HepG2 (cell line): Measurements from ENCODE around the gene JAGN1. TPM values are rescaled to one million over a fixed set of nuclear protein-coding genes. Genes with fewer than 3 reads are reported as not detected.
"Not testable (repeated sequence)": the region's sequence is repeated elsewhere in the genome, so short reads cannot be mapped to it uniquely, and the experiment has no call there.

ENCODE experiments used
- ATAC-seq: fragments of 200-7000 bp; cut with Tn5 transposase; 3 replicates; pipeline ENCODE4 v1.9.1; 2020; ENCODE audit warnings: mild to moderate bottlenecking, moderate library complexity
- BruUV-seq: library from RNA; stranded (reverse); fragments of 400-500 nt; replicated peaks from 2 replicates; lab custom pipeline; 2021; lab: Mats Ljungman, UMichigan
- CTCF ChIA-PET: fragments of 300-600 bp; formaldehyde crosslinking; extraction: SDS; loops from one replicate; lab custom pipeline; 2021; ENCODE audit warnings: low total read pairs, inconsistent platforms, low intra/inter-chr PET ratio; lab: Yijun Ruan, JAX
- POLR2A ChIA-PET: fragments of 350-600 bp; sonication (Branson Sonifier 250); formaldehyde crosslinking; loops from one replicate; lab custom pipeline; 2020; ENCODE audit warnings: antibody characterized with exemption, inconsistent platforms; lab: Yijun Ruan, JAX
- DNase-seq: peaks from one replicate; pipeline ENCODE4 v3.0.0-alpha.2; 2015; ENCODE audit warnings: low spot score
- FAIRE-seq: peaks from 3 replicates; lab custom pipeline; 2011; peaks lifted over from hg19 to GRCh38; lab: Jason Lieb, UNC
- H2AFZ ChIP-seq: one replicate; pipeline ENCODE4 v1.6.1; 2011; ENCODE audit warnings: low read length, inconsistent platforms
- H3K27ac ChIP-seq: fragments of 300-600 bp; 3 replicates; pipeline ENCODE4 v1.8.0; 2011; ENCODE audit warnings: mixed run types, mild to moderate bottlenecking, mixed read lengths, low read length, inconsistent platforms; ENCODE audit not compliant: insufficient read depth; ENCODE audit errors: extremely low read length
- H3K27me3 ChIP-seq, 2 experiments: fragments of 200-600 bp in 1 of 2; 2 replicates in 1 of 2; 3 replicates in 1 of 2; pipeline versions ENCODE4 v1.6.0 to v1.8.0; 2011; ENCODE audit warnings: low read length in 2 of 2, mild to moderate bottlenecking in 2 of 2, moderate library complexity in 2 of 2, inconsistent platforms in 1 of 2; ENCODE audit not compliant: insufficient read depth in 2 of 2, control insufficient read depth in 1 of 2
- H3K36me3 ChIP-seq, 2 experiments: fragments of 200-600 bp in 1 of 2; replicated peaks in 1 of 2; 2 replicates in 1 of 2; 3 replicates in 1 of 2; pipeline versions ENCODE4 v1.5.1 to v1.8.0; 2011; ENCODE audit warnings: low read length in 2 of 2, inconsistent platforms in 1 of 2; ENCODE audit not compliant: insufficient read depth in 2 of 2, control insufficient read depth in 1 of 2
- H3K4me1 ChIP-seq: 2 replicates; pipeline ENCODE4 v1.5.1; 2012; ENCODE audit warnings: low read length, inconsistent platforms; ENCODE audit not compliant: insufficient read depth
- H3K4me2 ChIP-seq: 2 replicates; pipeline ENCODE4 v1.6.0; 2011; ENCODE audit warnings: low read depth, low read length, inconsistent platforms
- H3K4me3 ChIP-seq, 3 experiments: fragments of 200-600 bp in 1 of 3; sonication (generic), shearing (Covaris generic) in 1 of 3; replicated peaks in 1 of 3; 2 replicates each; pipeline ENCODE4 v1.5.1; 2011 to 2016; ENCODE audit warnings: low read length in 3 of 3, inconsistent platforms in 2 of 3, low read depth in 2 of 3, mild to moderate bottlenecking in 2 of 3, control low read depth in 1 of 3, mixed read lengths in 1 of 3; ENCODE audit not compliant: insufficient read depth in 1 of 3
- H3K79me2 ChIP-seq: one replicate; pipeline ENCODE4 v1.6.1; 2011; ENCODE audit warnings: low read length, inconsistent platforms; ENCODE audit not compliant: insufficient read depth
- H3K9ac ChIP-seq: 2 replicates; pipeline ENCODE4 v1.6.0; 2011; ENCODE audit warnings: mild to moderate bottlenecking, low read depth, low read length, inconsistent platforms; ENCODE audit not compliant: insufficient read depth
- H3K9me3 ChIP-seq: 2 replicates; pipeline ENCODE4 v1.5.1; 2012; ENCODE audit warnings: mild to moderate bottlenecking, low read length
- H4K20me1 ChIP-seq: 2 replicates; pipeline ENCODE4 v1.6.0; 2011; ENCODE audit warnings: inconsistent platforms, mild to moderate bottlenecking, low read length, moderate library complexity; ENCODE audit not compliant: insufficient read depth
- ATF7 ChIP-seq, 2 experiments: fragments of 450-650 bp in 1 of 2; sonication (generic) in 1 of 2; formaldehyde crosslinking in 1 of 2; IDR thresholded peaks; 2 replicates each; pipeline versions ENCODE4 v1.4.0 to v1.6.1; 2016 to 2020; ENCODE audit warnings: antibody characterized with exemption in 1 of 2, mild to moderate bottlenecking in 1 of 2, missing genetic modification reagents in 1 of 2
- BCL6 ChIP-seq: IDR thresholded peaks from 2 replicates; pipeline ENCODE4 v1.6.1; 2016; ENCODE audit warnings: missing genetic modification reagents, missing compliant biosample characterization
- CREB1 ChIP-seq, 2 experiments: fragments of 450-650 bp in 1 of 2; IDR thresholded peaks; 2 replicates each; pipeline ENCODE4 v1.6.1; 2016 to 2017; ENCODE audit warnings: control low read depth in 1 of 2, mild to moderate bottlenecking in 1 of 2, missing compliant biosample characterization in 1 of 2, missing genetic modification characterization in 1 of 2
- JUNB ChIP-seq: sonication (generic); formaldehyde crosslinking; IDR thresholded peaks from 2 replicates; pipeline ENCODE4 v1.8.0; 2022; ENCODE audit warnings: missing genetic modification reagents, mild to moderate bottlenecking, borderline replicate concordance
- KLF16 ChIP-seq, 2 experiments: sonication (generic) in 1 of 2; formaldehyde crosslinking in 1 of 2; IDR thresholded peaks; 2 replicates each; pipeline versions ENCODE4 v1.6.1 to v1.8.0; 2016 to 2023; ENCODE audit warnings: missing genetic modification reagents in 2 of 2, missing compliant biosample characterization in 1 of 2
- LCORL ChIP-seq, 2 experiments: fragments of 450-650 bp in 1 of 2; sonication (generic) in 1 of 2; formaldehyde crosslinking in 1 of 2; IDR thresholded peaks; 2 replicates each; pipeline versions ENCODE4 v1.5.0 to v1.6.1; 2017 to 2020; ENCODE audit warnings: antibody characterized with exemption in 1 of 2, missing genetic modification reagents in 1 of 2
- POGZ ChIP-seq: sonication (generic); formaldehyde crosslinking; IDR thresholded peaks from 2 replicates; pipeline ENCODE4 v1.4.0; 2020; ENCODE audit warnings: mild to moderate bottlenecking, missing genetic modification reagents
- SAP130 ChIP-seq: IDR thresholded peaks from 2 replicates; pipeline ENCODE4 v1.6.1; 2016; ENCODE audit warnings: low read depth
- ZFX ChIP-seq: sonication (generic); formaldehyde crosslinking; IDR thresholded peaks from 2 replicates; pipeline ENCODE4 v1.4.0; 2020; ENCODE audit warnings: mild to moderate bottlenecking, low read depth, missing genetic modification reagents, moderate library complexity
- ZNF503 ChIP-seq: sonication (generic); formaldehyde crosslinking; IDR thresholded peaks from 2 replicates; pipeline ENCODE4 v1.4.0; 2020; ENCODE audit warnings: missing genetic modification reagents
- ZNF614 ChIP-seq: IDR thresholded peaks from 2 replicates; pipeline ENCODE4 v1.6.1; 2018; ENCODE audit warnings: missing biosample characterization, missing genetic modification reagents, inconsistent platforms, borderline replicate concordance
- ZNF644 ChIP-seq: IDR thresholded peaks from 2 replicates; pipeline ENCODE4 v1.6.1; 2016; ENCODE audit warnings: low read depth
- WGBS: methylation state at CpG from one replicate; pipeline ENCODE4 v1.1.6; 2017; ENCODE audit warnings: low lambda C conversion rate; 5-methylcytosine and 5-hydroxymethylcytosine counted together
- in situ Hi-C: cut with HindIII; loops from 2 replicates; pipeline ENCODE4 v1.10.0; 2017; ENCODE audit warnings: low pct_unique_long_range_greater_than_20kb; ENCODE audit not compliant: extremely low pct_ligation_motif_present
- intact Hi-C: fragments of 100-400 bp; cut with micrococcal nuclease; formaldehyde crosslinking; loops from one replicate; pipeline ENCODE4 v1.10.0; 2022; ENCODE audit not compliant: unreplicated experiment
- polyA plus RNA-seq, 8 experiments: library from polyadenylated mRNA; depleted of rRNA in 3 of 8; stranded (reverse) in 7 of 8; unstranded in 1 of 8; fragments of >200 nt; fragmentation: Illumina TruSeq in 4 of 8; extraction: Trizol in 4 of 8; gene quantifications; 2 replicates each; pipeline versions ENCODE4 v1.2.1 to v1.2.3, GENCODE V29; 2011 to 2016; ENCODE audit warnings: low read depth in 4 of 8, missing spikeins in 1 of 8, mixed read lengths in 1 of 8; ENCODE audit not compliant: insufficient read depth in 1 of 8
- total RNA-seq, 5 experiments: library from RNA; depleted of rRNA; stranded (reverse); fragments of >200 nt; fragmentation: Illumina TruSeq; extraction: Trizol; gene quantifications; 2 replicates each; pipeline ENCODE4 v1.2.3, GENCODE V29; 2016; ENCODE audit warnings: low read depth in 1 of 5
- TF ChIP-seq, protein P1 (sequence below): sonication (generic); formaldehyde crosslinking; IDR thresholded peaks from 2 replicates; pipeline ENCODE4 v1.4.0; 2020; ENCODE audit warnings: missing genetic modification reagents
- TF ChIP-seq, protein P2 (sequence below): IDR thresholded peaks from 2 replicates; pipeline ENCODE4 v1.6.1; 2016; ENCODE audit warnings: low read depth, borderline replicate concordance
- TF ChIP-seq, protein P3 (sequence below): sonication (generic); formaldehyde crosslinking; IDR thresholded peaks from 2 replicates; pipeline ENCODE4 v1.4.0; 2020; ENCODE audit warnings: missing genetic modification reagents

The JAGN1 gene
- total and polyA plus RNA-seq, 2 of the 13 experiments (the other 11 are each of a cell fraction or from before 2014, with no cell fraction given), result 49.9 to 50.9 TPM

- H3K4me3 ChIP-seq, result peak overlapping the region in 1 of 3 experiments; percentile 92; a peak in 1 of 6 replicates
- POLR2A ChIA-PET, result interaction anchor here (0.6 to 9.3 kb wide), 10 partner anchors 10 to 264 kb away, joined by 3 to 298 read pairs (median 12); partner anchors contain the start of genes ARPC4, CRELD1, IL17RC and JAGN1
- H3K9me3 ChIP-seq; CTCF ChIA-PET; H3K36me3 ChIP-seq; H3K9ac ChIP-seq; H2AFZ ChIP-seq; BruUV-seq; ATAC-seq; H3K27me3 ChIP-seq; H4K20me1 ChIP-seq; in situ Hi-C loops; TF ChIP-seq ATF7 (CRISPR knock-in tag; IDR thresholded peaks at IDR 0.05); LCORL (IDR thresholded peaks at IDR 0.05): not testable (repeated sequence)
- FAIRE-seq, result peak; percentile 53
- peaks cover 15% of the 10 kb centered on the region for H3K79me2 ChIP-seq
- peaks cover 86% of the 10 kb centered on the region for H3K4me1 ChIP-seq
- peak; percentile 84 for DNase-seq
- 10% methylated on average over 6 of the region's 6 CpGs for WGBS
- H3K4me2 ChIP-seq, result peak overlapping the region; percentile 97
- peak overlapping the region; percentile 100 for H3K27ac ChIP-seq
- intact Hi-C loops, result loop anchor here (5.0 kb wide), 1 partner anchor 46 kb away; no protein-coding TSS in a partner anchor
- TF ChIP-seq, protein P1, sequence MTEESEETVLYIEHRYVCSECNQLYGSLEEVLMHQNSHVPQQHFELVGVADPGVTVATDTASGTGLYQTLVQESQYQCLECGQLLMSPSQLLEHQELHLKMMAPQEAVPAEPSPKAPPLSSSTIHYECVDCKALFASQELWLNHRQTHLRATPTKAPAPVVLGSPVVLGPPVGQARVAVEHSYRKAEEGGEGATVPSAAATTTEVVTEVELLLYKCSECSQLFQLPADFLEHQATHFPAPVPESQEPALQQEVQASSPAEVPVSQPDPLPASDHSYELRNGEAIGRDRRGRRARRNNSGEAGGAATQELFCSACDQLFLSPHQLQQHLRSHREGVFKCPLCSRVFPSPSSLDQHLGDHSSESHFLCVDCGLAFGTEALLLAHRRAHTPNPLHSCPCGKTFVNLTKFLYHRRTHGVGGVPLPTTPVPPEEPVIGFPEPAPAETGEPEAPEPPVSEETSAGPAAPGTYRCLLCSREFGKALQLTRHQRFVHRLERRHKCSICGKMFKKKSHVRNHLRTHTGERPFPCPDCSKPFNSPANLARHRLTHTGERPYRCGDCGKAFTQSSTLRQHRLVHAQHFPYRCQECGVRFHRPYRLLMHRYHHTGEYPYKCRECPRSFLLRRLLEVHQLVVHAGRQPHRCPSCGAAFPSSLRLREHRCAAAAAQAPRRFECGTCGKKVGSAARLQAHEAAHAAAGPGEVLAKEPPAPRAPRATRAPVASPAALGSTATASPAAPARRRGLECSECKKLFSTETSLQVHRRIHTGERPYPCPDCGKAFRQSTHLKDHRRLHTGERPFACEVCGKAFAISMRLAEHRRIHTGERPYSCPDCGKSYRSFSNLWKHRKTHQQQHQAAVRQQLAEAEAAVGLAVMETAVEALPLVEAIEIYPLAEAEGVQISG (CRISPR knock-in tag), result peak; percentile 73
- peak; percentile 37; the same call in 1 of the 2 replicates for TF ChIP-seq JUNB (CRISPR knock-in tag)
- peak; percentile 53 for TF ChIP-seq SAP130 (CRISPR knock-in tag)
- TF ChIP-seq CREB1 (IDR thresholded peaks at IDR 0.05), result peak; percentile 17; the same call in 1 of the 2 replicates
- TF ChIP-seq CREB1 (CRISPR knock-in tag; IDR thresholded peaks at IDR 0.05), result peak; percentile 69
- TF ChIP-seq, protein P2, sequence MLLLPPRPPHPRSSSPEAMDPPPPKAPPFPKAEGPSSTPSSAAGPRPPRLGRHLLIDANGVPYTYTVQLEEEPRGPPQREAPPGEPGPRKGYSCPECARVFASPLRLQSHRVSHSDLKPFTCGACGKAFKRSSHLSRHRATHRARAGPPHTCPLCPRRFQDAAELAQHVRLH (CRISPR knock-in tag), result peak; percentile 54; the same call in 1 of the 2 replicates
- TF ChIP-seq KLF16 (CRISPR knock-in tag; IDR thresholded peaks at IDR 0.05), result peak in 1 of 2 experiments; percentile 64; a peak in 1 of 4 replicates
- 0 out of 2 replicates have a peak, but pooled peaks have one; percentile 17 for TF ChIP-seq ZFX (CRISPR knock-in tag)
- peak; percentile 48; the same call in 1 of the 2 replicates for TF ChIP-seq ATF7 (IDR thresholded peaks at IDR 0.05)
- TF ChIP-seq, protein P3, sequence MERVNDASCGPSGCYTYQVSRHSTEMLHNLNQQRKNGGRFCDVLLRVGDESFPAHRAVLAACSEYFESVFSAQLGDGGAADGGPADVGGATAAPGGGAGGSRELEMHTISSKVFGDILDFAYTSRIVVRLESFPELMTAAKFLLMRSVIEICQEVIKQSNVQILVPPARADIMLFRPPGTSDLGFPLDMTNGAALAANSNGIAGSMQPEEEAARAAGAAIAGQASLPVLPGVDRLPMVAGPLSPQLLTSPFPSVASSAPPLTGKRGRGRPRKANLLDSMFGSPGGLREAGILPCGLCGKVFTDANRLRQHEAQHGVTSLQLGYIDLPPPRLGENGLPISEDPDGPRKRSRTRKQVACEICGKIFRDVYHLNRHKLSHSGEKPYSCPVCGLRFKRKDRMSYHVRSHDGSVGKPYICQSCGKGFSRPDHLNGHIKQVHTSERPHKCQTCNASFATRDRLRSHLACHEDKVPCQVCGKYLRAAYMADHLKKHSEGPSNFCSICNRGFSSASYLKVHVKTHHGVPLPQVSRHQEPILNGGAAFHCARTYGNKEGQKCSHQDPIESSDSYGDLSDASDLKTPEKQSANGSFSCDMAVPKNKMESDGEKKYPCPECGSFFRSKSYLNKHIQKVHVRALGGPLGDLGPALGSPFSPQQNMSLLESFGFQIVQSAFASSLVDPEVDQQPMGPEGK (CRISPR knock-in tag), result peak; percentile 7; the same call in 1 of the 2 replicates
- peak; percentile 45; the same call in 1 of the 2 replicates for TF ChIP-seq LCORL (CRISPR knock-in tag; IDR thresholded peaks at IDR 0.05)
- TF ChIP-seq ZNF644 (CRISPR knock-in tag), result 0 out of 2 replicates have a peak, but pooled peaks have one; percentile 26
- peak; percentile 77 for TF ChIP-seq BCL6
- TF ChIP-seq ZNF614 (CRISPR knock-in tag), result peak; percentile 17; the same call in 1 of the 2 replicates
- peak; percentile 76 for TF ChIP-seq POGZ (CRISPR knock-in tag)
- peak; percentile 40; the same call in 1 of the 2 replicates for TF ChIP-seq ZNF503
These were observed 10.6 kb downstream of the JAGN1 start for GRCh38 chr3:9900965-9901415.
